Lung (tissue), 12 donors: ENCODE data around the gene DPCD. TPM values are rescaled to one million over a fixed set of nuclear protein-coding genes. Genes with fewer than 3 reads are reported as not detected.

Experiments used
- ATAC-seq: fragments of 200-7000 bp; cut with Tn5 transposase; one replicate; pipeline ENCODE4 v1.9.1; 2020; ENCODE audit warnings: moderate number of reproducible peaks; ENCODE audit not compliant: insufficient read depth, low FRiP score
- DNase-seq, 3 donors: peaks; one replicate each; pipeline ENCODE4 v3.0.0-alpha.2; 2013 to 2017
- H3K27ac ChIP-seq, 2 donors: one replicate each; pipeline ENCODE4 v1.5.1; 2013; ENCODE audit warnings: mild to moderate bottlenecking in 2 of 2, moderate library complexity in 2 of 2, control low read depth in 1 of 2, inconsistent platforms in 1 of 2, low read depth in 1 of 2, low read length in 1 of 2
- H3K27me3 ChIP-seq, 3 donors: one replicate each; pipeline ENCODE4 v1.5.1; 2013; ENCODE audit warnings: low read length in 2 of 3; ENCODE audit not compliant: control insufficient read depth in 3 of 3, insufficient read depth in 3 of 3
- H3K36me3 ChIP-seq, 4 donors: one replicate each; pipeline ENCODE4 v1.5.1; 2013; ENCODE audit warnings: low read length in 4 of 4, mild to moderate bottlenecking in 1 of 4, moderate library complexity in 1 of 4; ENCODE audit not compliant: control insufficient read depth in 4 of 4, insufficient read depth in 4 of 4
- H3K4me1 ChIP-seq, 5 donors: one replicate each; pipeline ENCODE4 v1.5.1; 2013; ENCODE audit warnings: low read length in 5 of 5, mild to moderate bottlenecking in 2 of 5, moderate library complexity in 1 of 5; ENCODE audit not compliant: control insufficient read depth in 5 of 5, insufficient read depth in 5 of 5
- H3K4me3 ChIP-seq: one replicate; pipeline ENCODE4 v1.5.1; 2013; ENCODE audit warnings: mild to moderate bottlenecking, control low read depth, moderate library complexity
- H3K9ac ChIP-seq, 2 donors: one replicate each; pipeline ENCODE4 v1.5.1; 2013; ENCODE audit warnings: low read length in 2 of 2, control low read depth in 1 of 2; ENCODE audit not compliant: insufficient read depth in 1 of 2
- H3K9me3 ChIP-seq, 4 donors: one replicate each; pipeline ENCODE4 v1.5.1; 2013; ENCODE audit warnings: low read length in 3 of 4, mild to moderate bottlenecking in 1 of 4, moderate library complexity in 1 of 4; ENCODE audit not compliant: control insufficient read depth in 4 of 4, insufficient read depth in 3 of 4
- CTCF ChIP-seq: IDR thresholded peaks from 2 replicates; pipeline ENCODE4 v1.5.1; 2012; ENCODE audit warnings: mild to moderate bottlenecking; ENCODE audit errors: control extremely low read depth, extremely low read depth
- WGBS, 2 donors: extraction: QIAGEN DNeasy Blood & Tissue Kit; methylation state at CpG; one replicate each; pipeline ENCODE4 v1.1.7; 2013; 5-methylcytosine and 5-hydroxymethylcytosine counted together
- polyA plus RNA-seq, 2 donors: library from polyadenylated mRNA; stranded (reverse); fragments of 200-250 nt; gene quantifications; one replicate each; pipeline ENCODE4 v1.2.1, GENCODE V29; 2013
- total RNA-seq, 2 donors: library from RNA; depleted of rRNA in 1 of 2; stranded (reverse); fragments of >200 nt in 1 of 2; gene quantifications; one replicate each; pipeline ENCODE4 v1.2.1, GENCODE V29; 2014 to 2021
- donor health status: control.
- donor health status: control.
- donor health status: Bipolar disorder and iron deficiency.
- donor health status: healthy.
- donor health status: DM: yes; HTN: yes; CAD: no.

DPCD gene
- total and polyA plus RNA-seq, 4 donors, result 24.1 to 31.8 (median 25.9) TPM

GRCh38 chr10:101568054-101568745 is 19.9 kb upstream of the DPCD start:
- DNase-seq (no peak), ATAC-seq (no peak)
- 86 to 90% methylated on average over 17 of the region's 17 CpGs for WGBS, 2 donors

GRCh38 chr10:101569323-101569621 is 18.8 kb upstream of the DPCD start:
- Histone ChIP-seq H3K27me3 (peaks cover 0 to 49% (median 19%) of the 10 kb centered on the region in 3 donors), H3K9ac (no peak overlapping the region), H3K27ac (no peak overlapping the region), H3K36me3 (no peaks in the 10 kb centered on the region), H3K4me1 (peaks cover 0 to 12% (median 0%) of the 10 kb centered on the region in 5 donors), H3K4me3 (no peak overlapping the region), H3K9me3 (peaks cover 0 to 7% (median 3%) of the 10 kb centered on the region in 4 donors)
- DNase-seq, result no peak
- ATAC-seq, result no peak
- WGBS, 2 donors, result 9% methylated on average over 11 of the region's 11 CpGs
- no peak for TF ChIP-seq CTCF

More at GRCh38 chr10:101568054-101568745, 19.9 kb upstream of the DPCD start:
- Histone ChIP-seq H3K9ac (no peak overlapping the region), H3K4me1 (peaks cover 0 to 12% (median 0%) of the 10 kb centered on the region in 5 donors), H3K27me3 (peaks cover 0 to 50% (median 19%) of the 10 kb centered on the region in 3 donors), H3K36me3 (no peaks in the 10 kb centered on the region), H3K9me3 (peaks cover 0 to 7% (median 3%) of the 10 kb centered on the region in 4 donors), H3K27ac (no peak overlapping the region), H3K4me3 (no peak overlapping the region)
- TF ChIP-seq CTCF, result no peak

- Histone ChIP-seq H3K4me3 (peak overlapping the region; percentile 17), H3K27ac (no peak overlapping the region), H3K9ac (peak overlapping the region in 1 of 2 donors; percentile 48), H3K4me1 (peaks cover 0 to 12% (median 0%) of the 10 kb centered on the region in 5 donors), H3K27me3 (peaks cover 0 to 46% (median 19%) of the 10 kb centered on the region in 3 donors), H3K36me3 (no peaks in the 10 kb centered on the region), H3K9me3 (peaks cover 0 to 7% (median 3%) of the 10 kb centered on the region in 4 donors)
- ATAC-seq (peak; percentile 89), DNase-seq (peak; percentile 75 to 83 (median 81))
- TF ChIP-seq CTCF, result peak; percentile 66
- 1 to 2% methylated on average over 54 to 56 of the region's 56 CpGs for WGBS, 2 donors
Observed at GRCh38 chr10:101569622-101570427, 18.3 kb upstream of the DPCD start.
